Measurements from ENCODE around the gene GDF7. TPM values are rescaled to one million over a fixed set of nuclear protein-coding genes. Genes with fewer than 3 reads are reported as not detected.

The GDF7 gene
- total and polyA plus RNA-seq, 5 donors, result 0.25 to 0.79 (median 0.47) TPM

GRCh38 chr2:20668871-20669475 lies 2.0 kb downstream of the GDF7 start:
- intact Hi-C loops (cut with DNase I), result loop anchor here in 1 of 4 donors (10.0 kb wide), 1 partner anchor 446 kb away; no protein-coding TSS in a partner anchor
- no peaks in the 10 kb centered on the region for H3K9me3 ChIP-seq (ENCODE audit: control insufficient read depth, low read length)
- no peak overlapping the region for H3K4me3 ChIP-seq (ENCODE audit: low read length)
- ATAC-seq (no peak), DNase-seq (no peak)
- 63% methylated on average over 8 of the region's 8 CpGs for WGBS
- H3K27me3 ChIP-seq (ENCODE audit: control insufficient read depth, insufficient read depth), result no peaks in the 10 kb centered on the region
- peaks cover 4% of the 10 kb centered on the region for H3K4me1 ChIP-seq (ENCODE audit: control insufficient read depth, insufficient read depth, low read length)
- H3K27ac ChIP-seq (ENCODE audit: low read length), result no peak overlapping the region

GRCh38 chr2:20669562-20670314 lies 2.8 kb downstream of the GDF7 start:
- Histone ChIP-seq H3K4me1 (ENCODE audit: control insufficient read depth, insufficient read depth, low read length) (peaks cover 4% of the 10 kb centered on the region), H3K9me3 (ENCODE audit: control insufficient read depth, low read length) (no peaks in the 10 kb centered on the region), H3K4me3 (ENCODE audit: low read length) (no peak overlapping the region), H3K27ac (ENCODE audit: low read length) (no peak overlapping the region), H3K27me3 (ENCODE audit: control insufficient read depth, insufficient read depth) (no peaks in the 10 kb centered on the region)
- intact Hi-C loops (cut with DNase I), result loop anchor here in 1 of 4 donors (10.0 kb wide), 1 partner anchor 445 kb away; no protein-coding TSS in a partner anchor
- DNase-seq (no peak), ATAC-seq (no peak)
- 39% methylated on average over 45 of the region's 45 CpGs for WGBS

GRCh38 chr2:20670315-20671035 lies 3.5 kb downstream of the GDF7 start:
- WGBS, result 20% methylated on average over 83 of the region's 83 CpGs
- no peak for DNase-seq
- Histone ChIP-seq H3K27ac (ENCODE audit: low read length) (no peak overlapping the region), H3K4me1 (ENCODE audit: control insufficient read depth, insufficient read depth, low read length) (peaks cover 2% of the 10 kb centered on the region), H3K4me3 (ENCODE audit: low read length) (no peak overlapping the region), H3K27me3 (ENCODE audit: control insufficient read depth, insufficient read depth) (no peaks in the 10 kb centered on the region), H3K9me3 (ENCODE audit: control insufficient read depth, low read length) (no peaks in the 10 kb centered on the region)
- no peak for ATAC-seq
- intact Hi-C loops (cut with DNase I), result no loop called here

- 22% methylated on average over 60 of the region's 60 CpGs for WGBS
- Histone ChIP-seq H3K27me3 (ENCODE audit: control insufficient read depth, insufficient read depth) (no peaks in the 10 kb centered on the region), H3K9me3 (ENCODE audit: control insufficient read depth, low read length) (no peaks in the 10 kb centered on the region), H3K4me1 (ENCODE audit: control insufficient read depth, insufficient read depth, low read length) (no peaks in the 10 kb centered on the region), H3K27ac (ENCODE audit: low read length) (no peak overlapping the region), H3K4me3 (ENCODE audit: low read length) (no peak overlapping the region)
- DNase-seq (no peak), ATAC-seq (no peak)
- intact Hi-C loops (cut with DNase I), result no loop called here
Observed at GRCh38 chr2:20671036-20671735, 4.2 kb downstream of the GDF7 start.

- no peaks in the 10 kb centered on the region for H3K27me3 ChIP-seq (ENCODE audit: control insufficient read depth, insufficient read depth)
- no peaks in the 10 kb centered on the region for H3K4me1 ChIP-seq (ENCODE audit: control insufficient read depth, insufficient read depth, low read length)
- DNase-seq (no peak), ATAC-seq (no peak)
- H3K27ac ChIP-seq (ENCODE audit: low read length), result no peak overlapping the region
- H3K9me3 ChIP-seq (ENCODE audit: control insufficient read depth, low read length), result no peaks in the 10 kb centered on the region
- WGBS, result 24% methylated on average over 13 of the region's 13 CpGs
- intact Hi-C loops (cut with DNase I), result no loop called here
- no peak overlapping the region for H3K4me3 ChIP-seq (ENCODE audit: low read length)
Observed at GRCh38 chr2:20671736-20672080, 4.8 kb downstream of the GDF7 start.

- no peak for ATAC-seq
- peak in 1 of 3 donors; percentile 54 for DNase-seq
- 39% methylated on average over 18 of the region's 18 CpGs for WGBS
- Histone ChIP-seq H3K27ac (ENCODE audit: low read length) (no peak overlapping the region), H3K4me1 (ENCODE audit: control insufficient read depth, insufficient read depth, low read length) (no peaks in the 10 kb centered on the region), H3K4me3 (ENCODE audit: low read length) (no peak overlapping the region), H3K27me3 (ENCODE audit: control insufficient read depth, insufficient read depth) (no peaks in the 10 kb centered on the region), H3K9me3 (ENCODE audit: control insufficient read depth, low read length) (no peaks in the 10 kb centered on the region)
- intact Hi-C loops (cut with DNase I), result no loop called here
Observed at GRCh38 chr2:20672201-20672951, 5.4 kb downstream of the GDF7 start.

- 86% methylated on average over 5 of the region's 5 CpGs for WGBS
- H3K27ac ChIP-seq (ENCODE audit: low read length), result no peak overlapping the region
- intact Hi-C loops (cut with DNase I), result no loop called here
Observed at GRCh38 chr2:20673686-20674308, 6.9 kb downstream of the GDF7 start.

GRCh38 chr2:20674309-20674965 lies 7.5 kb downstream of the GDF7 start:
- intact Hi-C loops (cut with DNase I), result no loop called here
- no peaks in the 10 kb centered on the region for H3K4me1 ChIP-seq (ENCODE audit: control insufficient read depth, insufficient read depth, low read length)
- ATAC-seq, result peak in 1 of 2 donors; percentile 34

More at GRCh38 chr2:20673686-20674308, 6.9 kb downstream of the GDF7 start:
- H3K4me3 ChIP-seq (ENCODE audit: low read length), result no peak overlapping the region
- no peaks in the 10 kb centered on the region for H3K4me1 ChIP-seq (ENCODE audit: control insufficient read depth, insufficient read depth, low read length)
- no peaks in the 10 kb centered on the region for H3K27me3 ChIP-seq (ENCODE audit: control insufficient read depth, insufficient read depth)
- ATAC-seq (no peak), DNase-seq (no peak)
- no peaks in the 10 kb centered on the region for H3K9me3 ChIP-seq (ENCODE audit: control insufficient read depth, low read length)

GRCh38 chr2:20674974-20675679 lies 8.2 kb downstream of the GDF7 start:
- H3K4me1 ChIP-seq (ENCODE audit: control insufficient read depth, insufficient read depth, low read length), result no peaks in the 10 kb centered on the region
- H3K27ac ChIP-seq (ENCODE audit: low read length), result no peak overlapping the region
- 31% methylated on average over 16 of the region's 16 CpGs for WGBS
- intact Hi-C loops (cut with DNase I), result no loop called here
- DNase-seq, result peak; percentile 72 to 85 (median 73)
- no peaks in the 10 kb centered on the region for H3K9me3 ChIP-seq (ENCODE audit: control insufficient read depth, low read length)
- no peaks in the 10 kb centered on the region for H3K27me3 ChIP-seq (ENCODE audit: control insufficient read depth, insufficient read depth)
- ATAC-seq, result peak; percentile 77 to 92
- H3K4me3 ChIP-seq (ENCODE audit: low read length), result no peak overlapping the region

More at GRCh38 chr2:20674309-20674965, 7.5 kb downstream of the GDF7 start:
- no peaks in the 10 kb centered on the region for H3K27me3 ChIP-seq (ENCODE audit: control insufficient read depth, insufficient read depth)
- DNase-seq, result no peak
- no peak overlapping the region for H3K27ac ChIP-seq (ENCODE audit: low read length)
- H3K4me3 ChIP-seq (ENCODE audit: low read length), result no peak overlapping the region
- 55% methylated on average over 11 of the region's 11 CpGs for WGBS
- no peaks in the 10 kb centered on the region for H3K9me3 ChIP-seq (ENCODE audit: control insufficient read depth, low read length)
